Activated T-helper 17 cell treated with anti-CD3 and anti-CD28 coated beads, Interleukin-2, amount 50 U/mL, for 72 hours (primary cell): ENCODE measurements around the gene SYT13. TPM values are rescaled to one million over a fixed set of nuclear protein-coding genes. Genes with fewer than 3 reads are reported as not detected.

ENCODE experiments used
- ATAC-seq: fragments of 150-1000 bp; cut with Tn5 transposase; replicated peaks from 2 replicates; pipeline ENCODE4 v1.10.0; 2021; ENCODE audit warnings: mild to moderate bottlenecking, moderate library complexity
- H3K27ac Mint-ChIP-seq: one replicate; pipeline ENCODE4 v1.8.0; 2022; ENCODE audit warnings: mixed read lengths
- H3K27me3 Mint-ChIP-seq: one replicate; pipeline ENCODE4 v1.8.0; 2022; ENCODE audit warnings: mixed read lengths
- H3K36me3 Mint-ChIP-seq: one replicate; pipeline ENCODE4 v1.8.0; 2022; ENCODE audit warnings: low read depth, mild to moderate bottlenecking, mixed read lengths
- H3K4me1 Mint-ChIP-seq: one replicate; pipeline ENCODE4 v1.8.0; 2022; ENCODE audit warnings: mixed read lengths
- H3K4me3 Mint-ChIP-seq: one replicate; pipeline ENCODE4 v1.8.0; 2022; ENCODE audit warnings: mild to moderate bottlenecking, mixed read lengths
- H3K9me3 Mint-ChIP-seq: one replicate; pipeline ENCODE4 v1.8.0; 2022; ENCODE audit warnings: mixed read lengths
- total RNA-seq, 2 donors: library from RNA; stranded (reverse); gene quantifications; one replicate each; pipeline ENCODE4 v1.2.3, GENCODE V29; 2022

Gene SYT13
- total RNA-seq, 2 donors from 2014 or later = not detected

DNA sequence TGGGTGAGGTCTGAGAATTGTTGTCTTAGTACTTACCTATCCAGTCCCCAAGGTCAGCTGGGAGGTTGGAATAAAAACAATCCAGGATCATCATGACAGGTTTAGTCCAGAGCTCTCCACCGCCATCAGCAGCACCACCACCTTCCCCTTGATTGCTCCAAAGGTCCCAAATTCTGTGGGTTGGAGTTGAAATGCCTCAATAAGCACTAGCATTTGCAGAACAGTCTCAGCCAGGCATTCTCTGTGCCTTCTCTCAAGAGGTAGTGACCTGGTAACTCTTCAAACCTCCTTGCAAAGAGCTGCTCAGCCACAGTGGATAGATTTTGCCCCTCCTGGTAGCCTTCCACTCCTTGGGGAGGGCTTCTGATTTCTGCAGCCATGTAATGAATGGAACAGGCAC, 70.1 kb downstream of the SYT13 start:
- no peaks in the 10 kb centered on the region for H3K36me3 Mint-ChIP-seq
- no peaks in the 10 kb centered on the region for H3K4me1 Mint-ChIP-seq
- H3K9me3 Mint-ChIP-seq = no peaks in the 10 kb centered on the region
- H3K4me3 Mint-ChIP-seq = no peak overlapping the region
- ATAC-seq = no peak
- H3K27ac Mint-ChIP-seq = no peak overlapping the region
- no peaks in the 10 kb centered on the region for H3K27me3 Mint-ChIP-seq

DNA sequence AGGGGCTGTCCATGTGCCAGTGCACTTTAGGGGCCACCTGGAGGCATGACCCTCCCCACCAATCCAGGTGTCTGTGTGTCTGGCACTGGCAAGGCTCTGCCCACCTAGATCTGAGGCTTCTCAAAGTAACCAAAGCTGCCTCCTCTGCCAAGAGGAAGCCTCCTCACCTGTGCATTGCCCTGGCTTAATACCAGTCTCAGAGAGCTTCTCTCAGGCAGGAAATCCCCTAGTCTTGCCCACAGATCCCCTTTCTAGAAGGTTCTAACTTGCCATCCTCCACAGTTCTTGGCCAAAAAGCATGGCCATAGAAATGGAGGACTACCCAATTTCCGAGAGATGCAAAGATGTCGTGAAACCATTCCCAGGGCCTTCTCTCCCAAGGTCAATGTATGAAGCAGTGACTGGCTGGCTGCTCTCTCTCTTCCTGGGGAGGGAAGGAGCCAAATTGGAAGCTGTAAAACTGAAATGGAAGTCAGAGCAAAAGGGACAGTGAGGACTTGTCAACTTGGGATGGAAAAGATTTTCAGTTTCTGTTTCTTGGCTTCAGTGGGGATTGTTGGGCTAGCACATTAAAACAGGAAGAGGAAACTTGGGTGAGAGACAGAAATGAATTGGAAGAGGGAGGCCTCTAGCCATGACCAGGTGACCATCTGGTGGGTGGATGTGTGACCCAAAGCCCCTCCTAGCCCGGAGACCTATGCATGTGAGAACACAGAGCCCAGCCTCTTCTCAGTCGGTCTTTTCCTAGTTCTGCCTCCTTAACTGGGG, 70.9 kb downstream of the SYT13 start:
- no peaks in the 10 kb centered on the region for H3K9me3 Mint-ChIP-seq
- no peaks in the 10 kb centered on the region for H3K36me3 Mint-ChIP-seq
- no peaks in the 10 kb centered on the region for H3K4me1 Mint-ChIP-seq
- no peak overlapping the region for H3K27ac Mint-ChIP-seq
- no peaks in the 10 kb centered on the region for H3K27me3 Mint-ChIP-seq
- no peak for ATAC-seq
- no peak overlapping the region for H3K4me3 Mint-ChIP-seq

DNA sequence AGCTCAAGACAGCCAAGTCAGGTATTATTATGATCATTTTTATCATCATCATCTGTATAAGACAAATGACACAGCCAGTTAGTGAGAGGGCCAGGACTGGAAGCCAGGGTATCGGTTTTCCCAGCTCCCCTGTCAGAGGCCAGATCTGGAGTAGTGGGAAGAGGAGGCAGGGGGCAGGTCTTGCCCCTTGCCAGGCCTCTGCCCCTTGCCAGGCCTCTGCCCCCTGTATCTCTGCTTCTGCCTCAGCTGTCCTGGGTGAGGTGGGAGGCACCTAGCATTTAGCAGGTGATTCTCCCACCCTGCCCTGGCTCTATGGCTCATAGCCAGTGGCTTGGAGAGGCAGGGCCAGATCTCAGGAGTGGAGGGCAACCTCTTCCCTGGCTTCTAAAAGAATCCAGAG, 72.4 kb downstream of the SYT13 start:
- H3K36me3 Mint-ChIP-seq = no peaks in the 10 kb centered on the region
- H3K9me3 Mint-ChIP-seq = no peaks in the 10 kb centered on the region
- ATAC-seq = no peak
- no peaks in the 10 kb centered on the region for H3K4me1 Mint-ChIP-seq
- H3K27me3 Mint-ChIP-seq = no peaks in the 10 kb centered on the region
- H3K4me3 Mint-ChIP-seq = no peak overlapping the region
- H3K27ac Mint-ChIP-seq = no peak overlapping the region

DNA sequence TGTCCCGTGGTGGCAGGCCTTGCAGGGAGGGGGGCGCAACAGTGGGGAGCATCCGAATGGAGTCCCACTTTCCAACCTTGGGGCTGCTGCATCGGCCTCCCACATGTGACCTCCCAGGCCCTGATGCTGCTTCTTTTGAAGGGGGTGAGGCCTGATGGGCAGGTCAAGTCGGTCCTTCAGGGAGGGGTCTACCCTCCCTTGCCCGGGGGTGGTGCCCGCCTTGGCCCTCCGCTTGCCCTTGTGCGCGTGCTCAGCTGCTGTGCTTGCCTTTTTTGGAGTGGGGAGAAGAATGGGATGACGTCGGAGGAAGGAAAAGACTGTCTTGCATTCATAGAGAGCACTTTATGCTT, 72.8 kb downstream of the SYT13 start:
- H3K27ac Mint-ChIP-seq = no peak overlapping the region
- no peaks in the 10 kb centered on the region for H3K9me3 Mint-ChIP-seq
- H3K4me1 Mint-ChIP-seq = no peaks in the 10 kb centered on the region
- no peaks in the 10 kb centered on the region for H3K36me3 Mint-ChIP-seq
- no peaks in the 10 kb centered on the region for H3K27me3 Mint-ChIP-seq
- H3K4me3 Mint-ChIP-seq = no peak overlapping the region
- no peak for ATAC-seq

DNA sequence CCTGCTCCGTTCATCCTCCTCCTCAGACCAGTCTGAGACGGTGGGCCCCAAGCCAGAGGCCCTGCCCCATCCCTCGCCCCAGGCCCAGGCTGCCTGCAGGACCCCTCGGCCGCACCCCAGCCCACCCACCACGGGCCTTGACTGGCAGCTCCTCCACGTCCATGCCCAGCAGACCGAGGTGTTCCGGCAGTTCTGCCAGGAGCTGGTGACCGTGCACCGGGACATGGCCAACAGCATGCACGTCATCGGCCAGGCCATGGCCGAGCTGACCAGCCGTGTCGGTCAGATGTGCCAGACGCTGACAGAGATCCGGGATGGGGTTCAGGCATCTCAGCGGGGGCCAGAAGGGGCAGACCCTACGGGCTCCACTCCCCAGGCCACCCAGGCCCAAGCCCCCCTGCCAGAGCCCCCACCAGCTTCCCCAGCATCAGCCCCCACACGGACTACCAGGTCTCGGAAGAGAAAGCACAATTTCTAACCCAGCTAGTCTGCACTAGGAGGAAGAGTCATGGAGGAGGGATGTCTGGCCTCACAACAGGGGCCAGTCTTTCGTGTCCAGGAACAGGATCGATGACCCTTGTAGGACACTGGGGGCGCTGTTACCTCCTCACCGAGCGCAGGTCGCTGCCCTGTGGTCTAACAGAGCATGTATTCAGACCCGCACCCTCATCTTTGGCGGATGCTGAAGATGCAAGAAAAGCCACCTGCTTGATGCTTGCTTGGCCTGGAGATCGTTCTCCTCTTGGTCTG, 73.4 kb downstream of the SYT13 start:
- Mint-ChIP-seq H3K9me3 (no peaks in the 10 kb centered on the region), H3K4me1 (no peaks in the 10 kb centered on the region), H3K4me3 (no peak overlapping the region), H3K36me3 (no peaks in the 10 kb centered on the region), H3K27ac (no peak overlapping the region), H3K27me3 (no peaks in the 10 kb centered on the region)
- no peak for ATAC-seq

DNA sequence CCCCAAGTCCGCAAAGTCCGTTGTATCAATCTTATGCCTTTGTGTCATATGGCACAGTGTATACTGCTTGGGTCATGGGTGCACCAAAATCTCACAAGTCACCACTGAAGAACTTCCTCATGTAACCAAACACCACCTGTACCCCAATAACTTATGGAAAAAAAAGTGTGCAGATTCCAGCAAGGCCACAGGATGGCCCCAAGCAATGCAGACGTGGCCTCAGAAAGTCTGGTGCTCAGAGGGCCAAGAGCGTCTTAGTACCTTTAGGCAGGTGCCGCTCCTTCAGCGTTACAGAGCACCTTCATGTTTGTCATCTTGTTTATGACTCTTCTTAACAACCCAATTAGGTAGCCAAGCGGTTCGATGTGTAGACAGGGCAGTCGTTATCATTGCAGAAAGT, 74.4 kb downstream of the SYT13 start:
- Mint-ChIP-seq H3K9me3 (no peaks in the 10 kb centered on the region), H3K27ac (no peak overlapping the region), H3K4me1 (no peaks in the 10 kb centered on the region), H3K4me3 (no peak overlapping the region), H3K27me3 (no peaks in the 10 kb centered on the region), H3K36me3 (no peaks in the 10 kb centered on the region)
- ATAC-seq = no peak

DNA sequence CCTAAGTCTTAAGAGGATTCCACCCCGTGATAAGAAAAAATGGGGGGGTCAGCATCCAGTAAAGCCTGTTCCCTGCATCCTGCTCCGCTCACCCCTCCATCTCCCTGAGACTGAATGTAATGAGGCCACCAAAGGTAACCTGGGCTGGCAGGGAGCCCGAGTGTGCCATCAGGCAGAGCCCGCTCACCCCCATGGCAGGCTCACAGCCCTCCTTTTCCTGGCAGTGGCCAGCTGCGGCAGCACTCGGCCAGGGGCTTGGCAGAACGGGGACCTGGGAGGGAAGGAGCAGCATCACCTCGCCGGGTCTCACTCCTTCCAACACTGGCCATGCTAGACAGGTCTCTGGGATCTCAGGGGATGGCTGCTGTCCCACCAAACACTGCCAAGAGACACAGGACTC, 75.3 kb downstream of the SYT13 start:
- no peaks in the 10 kb centered on the region for H3K9me3 Mint-ChIP-seq
- H3K4me3 Mint-ChIP-seq = no peak overlapping the region
- H3K36me3 Mint-ChIP-seq = no peaks in the 10 kb centered on the region
- no peak for ATAC-seq
- H3K27me3 Mint-ChIP-seq = no peaks in the 10 kb centered on the region
- no peak overlapping the region for H3K27ac Mint-ChIP-seq
- no peaks in the 10 kb centered on the region for H3K4me1 Mint-ChIP-seq

DNA sequence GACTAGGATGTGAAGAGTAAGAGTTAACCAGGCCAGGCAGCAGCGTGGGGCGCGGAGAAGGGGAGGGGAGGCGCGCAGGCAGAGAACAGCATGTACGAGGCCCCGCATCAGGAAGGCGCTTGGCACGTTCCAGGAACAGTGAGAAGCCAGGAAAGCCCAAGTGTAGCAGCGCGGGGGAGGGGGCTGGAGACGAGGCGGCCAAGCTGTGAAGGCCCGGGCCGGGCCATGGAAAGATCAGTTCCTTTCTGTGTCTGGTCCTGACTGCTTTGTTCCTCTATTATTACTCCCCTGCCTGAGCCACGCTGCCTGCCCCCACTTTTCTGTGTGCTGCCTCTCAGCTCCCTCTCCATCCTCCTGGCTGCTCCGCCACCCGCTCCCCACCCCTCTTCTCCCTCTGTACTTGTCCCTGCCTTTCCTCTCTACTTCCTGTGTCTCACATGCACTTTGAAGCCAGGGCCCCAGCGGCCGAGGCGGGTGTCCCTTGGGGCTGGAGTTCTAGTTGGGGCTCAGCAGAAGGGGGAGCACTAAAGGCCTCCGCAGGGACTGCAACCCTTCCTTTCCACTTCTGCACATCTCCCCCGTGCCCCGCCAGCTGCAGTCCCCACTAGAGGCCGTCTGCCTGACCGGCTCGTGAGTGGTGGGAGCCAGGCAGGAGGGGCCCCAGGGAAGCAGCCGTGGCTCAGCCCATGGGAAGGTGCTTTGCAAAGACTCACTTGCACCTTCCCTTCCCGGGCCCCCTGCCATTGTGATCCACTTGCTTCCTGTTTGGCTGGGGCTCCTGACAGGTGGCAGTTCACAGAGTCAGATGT, 76.0 kb downstream of the SYT13 start:
- H3K27me3 Mint-ChIP-seq = no peaks in the 10 kb centered on the region
- no peaks in the 10 kb centered on the region for H3K36me3 Mint-ChIP-seq
- no peak overlapping the region for H3K27ac Mint-ChIP-seq
- H3K4me1 Mint-ChIP-seq = no peaks in the 10 kb centered on the region
- H3K9me3 Mint-ChIP-seq = no peaks in the 10 kb centered on the region
- no peak overlapping the region for H3K4me3 Mint-ChIP-seq
- no peak for ATAC-seq

DNA sequence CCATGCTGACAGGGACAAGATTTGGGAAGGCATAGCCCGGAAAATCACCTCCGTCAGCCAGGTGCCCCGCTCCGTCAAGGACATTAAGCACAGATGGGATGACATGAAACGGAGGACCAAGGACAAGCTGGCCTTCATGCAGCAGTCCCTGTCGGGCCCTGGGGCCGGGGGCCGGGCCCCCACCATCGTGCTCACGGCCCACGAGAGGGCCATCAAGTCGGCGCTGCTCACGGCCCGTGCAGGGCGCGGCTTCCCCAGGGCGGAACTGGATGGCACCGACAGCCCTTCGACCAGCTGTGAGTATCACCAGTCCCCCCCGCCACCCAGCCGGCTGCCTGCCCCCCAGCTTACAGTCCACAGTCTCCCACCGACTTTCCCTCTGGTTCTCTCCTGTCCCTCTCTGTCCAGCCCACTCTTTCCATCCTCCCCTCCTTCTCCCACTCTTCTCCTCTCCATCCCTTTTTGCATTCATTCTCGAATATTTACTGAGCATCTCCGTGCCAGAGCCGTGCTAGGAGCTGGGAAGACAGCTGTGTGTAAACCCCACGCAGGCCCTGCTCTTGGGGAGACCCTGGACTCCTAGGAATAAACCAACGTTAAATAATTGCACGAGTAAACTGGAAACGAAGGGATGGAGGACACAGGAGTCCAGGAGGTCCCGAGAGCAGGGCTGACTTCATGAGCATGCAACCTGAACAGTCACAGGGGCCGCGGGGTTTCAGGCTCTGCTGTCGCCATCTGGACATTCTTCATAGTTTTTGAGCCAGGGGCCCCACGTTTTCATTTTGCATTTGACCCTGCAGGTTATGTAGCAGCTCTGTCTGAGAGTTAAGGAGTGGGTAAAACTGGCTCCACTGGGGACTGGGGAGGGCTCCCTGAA, 76.9 kb downstream of the SYT13 start:
- Mint-ChIP-seq H3K36me3 (no peaks in the 10 kb centered on the region), H3K27me3 (no peaks in the 10 kb centered on the region), H3K9me3 (no peaks in the 10 kb centered on the region), H3K4me1 (no peaks in the 10 kb centered on the region), H3K4me3 (no peak overlapping the region), H3K27ac (no peak overlapping the region)
- no peak for ATAC-seq

DNA sequence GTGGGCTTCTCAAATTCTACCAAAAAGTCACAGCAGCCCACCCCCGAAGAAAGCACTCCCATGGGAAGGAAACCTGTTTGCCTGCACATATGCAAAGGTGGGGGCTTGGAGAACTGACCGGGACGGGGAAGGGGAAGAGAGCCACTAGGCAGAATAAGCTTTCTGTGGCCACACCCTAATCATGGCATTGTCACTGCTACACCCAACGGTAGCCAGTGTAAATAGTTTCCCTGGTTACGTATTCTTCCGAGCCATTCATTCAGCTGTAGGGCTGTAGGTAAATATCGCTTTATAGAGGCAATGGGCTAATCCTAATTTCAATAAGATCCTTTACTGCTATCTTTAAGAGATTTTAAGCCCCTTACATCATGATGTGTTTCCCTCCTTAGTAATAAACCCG, 78.0 kb downstream of the SYT13 start:
- Mint-ChIP-seq H3K36me3 (no peaks in the 10 kb centered on the region), H3K27me3 (no peaks in the 10 kb centered on the region), H3K4me1 (no peaks in the 10 kb centered on the region), H3K4me3 (no peak overlapping the region), H3K9me3 (no peaks in the 10 kb centered on the region), H3K27ac (no peak overlapping the region)
- ATAC-seq = no peak

DNA sequence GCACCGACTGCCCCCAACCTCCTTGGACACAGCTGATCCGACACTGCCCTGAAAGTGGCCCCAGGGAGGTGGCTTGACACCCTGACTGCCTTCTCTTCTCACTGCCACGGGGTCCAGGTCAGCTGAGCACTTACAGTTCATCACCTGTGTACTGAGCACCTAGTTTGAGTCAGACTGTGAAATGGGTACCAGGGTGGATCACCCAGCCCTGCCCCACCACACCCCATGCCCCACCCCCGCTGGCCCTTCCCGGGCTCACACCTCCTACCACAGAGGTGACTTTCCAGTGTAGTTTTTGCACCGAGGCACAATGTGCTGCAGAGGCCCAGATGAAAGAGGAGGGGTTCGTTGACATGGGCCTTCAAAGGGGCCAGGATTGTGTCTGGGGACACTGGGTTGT, 80.2 kb downstream of the SYT13 start:
- Mint-ChIP-seq H3K4me1 (peaks cover 5% of the 10 kb centered on the region), H3K27ac (no peak overlapping the region), H3K36me3 (no peaks in the 10 kb centered on the region), H3K27me3 (no peaks in the 10 kb centered on the region), H3K9me3 (peaks cover 4% of the 10 kb centered on the region), H3K4me3 (no peak overlapping the region)
- no peak for ATAC-seq

DNA sequence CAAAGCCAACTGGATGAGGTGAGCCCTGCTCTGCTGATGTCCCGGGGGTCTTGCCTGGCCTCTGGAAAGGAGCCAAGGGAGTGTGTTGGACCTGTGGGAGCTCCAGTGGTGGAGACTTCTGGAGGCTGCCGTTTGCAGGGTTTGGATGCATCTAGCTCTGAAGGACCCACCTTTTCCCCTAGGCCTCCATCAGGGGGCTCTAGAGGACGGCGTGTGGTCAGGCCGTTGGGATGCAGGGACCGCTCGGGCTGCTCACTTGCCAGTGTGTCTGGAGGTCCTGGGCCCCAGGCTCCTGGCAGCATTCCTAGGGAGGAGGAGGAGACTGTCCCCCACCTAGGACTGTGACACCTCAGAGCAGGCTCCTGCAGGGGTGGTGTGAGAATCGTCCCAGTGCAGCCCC, 81.4 kb downstream of the SYT13 start:
- Mint-ChIP-seq H3K27ac (no peak overlapping the region), H3K9me3 (peaks cover 4% of the 10 kb centered on the region), H3K36me3 (no peaks in the 10 kb centered on the region), H3K4me3 (no peak overlapping the region), H3K4me1 (peaks cover 5% of the 10 kb centered on the region), H3K27me3 (no peaks in the 10 kb centered on the region)
- no peak for ATAC-seq

DNA sequence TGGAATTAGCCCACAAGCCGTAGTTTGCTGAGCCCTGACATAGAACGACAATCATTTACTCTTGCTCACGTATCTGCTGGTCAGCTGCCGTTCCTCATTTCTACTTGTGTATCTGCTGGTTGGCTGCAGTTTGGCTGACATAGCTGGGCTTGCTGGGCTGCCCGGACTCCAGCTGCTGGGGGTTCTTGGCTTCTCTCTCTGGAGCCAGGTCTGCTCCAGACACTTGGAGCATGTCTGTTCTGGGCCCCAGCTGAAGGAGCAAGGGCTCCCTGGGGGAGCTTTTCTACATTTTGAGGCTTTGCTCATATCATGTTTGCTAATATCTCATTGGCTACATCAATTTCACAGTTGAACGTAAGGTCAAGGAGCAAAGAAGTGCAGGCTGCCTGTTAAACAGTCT, 92.4 kb downstream of the SYT13 start:
- Mint-ChIP-seq H3K4me1 (no peaks in the 10 kb centered on the region), H3K9me3 (no peaks in the 10 kb centered on the region), H3K27me3 (no peaks in the 10 kb centered on the region), H3K4me3 (no peak overlapping the region), H3K36me3 (no peaks in the 10 kb centered on the region), H3K27ac (no peak overlapping the region)
- ATAC-seq = no peak
